ENCODE results near the gene TADA1.

GRCh38 chr1:166924823-166925541 is 48.9 kb upstream of the TADA1 start:
- no peak for TF ChIP-seq POLR2A (IDR thresholded peaks at IDR 0.05; ENCODE audit: low read length)
- TF ChIP-seq GATA1 (IDR thresholded peaks at IDR 0.05; ENCODE audit: low read depth, low read length): no peak

Measured in erythroblast (primary cell).